Stimulated activated CD8-positive, alpha-beta memory T cell treated with anti-CD3 and anti-CD28 coated beads, Interleukin-12 subunit alpha, Interleukin-12 subunit beta, amount 100 ng/mL, for 4 hours (primary cell): ENCODE data around the gene TAB2.
"Not testable (repeated sequence)": the region's sequence is repeated elsewhere in the genome, so short reads cannot be mapped to it uniquely, and the experiment has no call there.

Experiments
- DNase-seq: peaks from one replicate; pipeline ENCODE4 v3.0.0-alpha.2; 2020; ENCODE audit warnings: low read depth

The TAB2 gene

GRCh38 chr6:149444360-149445094, 127.0 kb downstream of the TAB2 start:
- not testable (repeated sequence) for DNase-seq

- no peak for DNase-seq
Measured at GRCh38 chr6:149445095-149445466, 127.6 kb downstream of the TAB2 start.

GRCh38 chr6:149445573-149445972, 128.1 kb downstream of the TAB2 start:
- no peak for DNase-seq

GRCh38 chr6:149446791-149447376, 129.4 kb downstream of the TAB2 start:
- no peak for DNase-seq

GRCh38 chr6:149448821-149449453, 131.4 kb downstream of the TAB2 start:
- no peak for DNase-seq

- DNase-seq, result no peak
Measured at GRCh38 chr6:149449831-149450678, 132.5 kb downstream of the TAB2 start.

- DNase-seq, result no peak
Measured at GRCh38 chr6:149450679-149451375, 133.3 kb downstream of the TAB2 start.

- DNase-seq, result no peak
Measured at GRCh38 chr6:149451376-149452036, 134.0 kb downstream of the TAB2 start.

GRCh38 chr6:149452037-149452939, 134.8 kb downstream of the TAB2 start:
- DNase-seq, result no peak

- DNase-seq, result no peak
Measured at GRCh38 chr6:149453597-149454345, 136.3 kb downstream of the TAB2 start.

GRCh38 chr6:149454346-149454848, 136.9 kb downstream of the TAB2 start:
- no peak for DNase-seq

GRCh38 chr6:149455031-149455732, 137.7 kb downstream of the TAB2 start:
- DNase-seq, result no peak

- no peak for DNase-seq
Measured at GRCh38 chr6:149456311-149457021, 139.0 kb downstream of the TAB2 start.

GRCh38 chr6:149457316-149457884, 139.9 kb downstream of the TAB2 start:
- DNase-seq, result no peak

- DNase-seq, result no peak
Measured at GRCh38 chr6:149458196-149458595, 140.7 kb downstream of the TAB2 start.

- DNase-seq, result no peak
Measured at GRCh38 chr6:149458806-149459205, 141.3 kb downstream of the TAB2 start.

- DNase-seq, result no peak
Measured at GRCh38 chr6:149459761-149460160, 142.2 kb downstream of the TAB2 start.

GRCh38 chr6:149460249-149460648, 142.7 kb downstream of the TAB2 start:
- not testable (repeated sequence) for DNase-seq
